HepG2 (cell line): ENCODE data around the gene MAGEA9B. TPM values are rescaled to one million over a fixed set of nuclear protein-coding genes. Genes with fewer than 3 reads are reported as not detected.

Experiments
- ATAC-seq: fragments of 200-7000 bp; cut with Tn5 transposase; 3 replicates; pipeline ENCODE4 v1.9.1; 2020; ENCODE audit warnings: mild to moderate bottlenecking, moderate library complexity
- BruUV-seq: library from RNA; stranded (reverse); fragments of 400-500 nt; replicated peaks from 2 replicates; lab custom pipeline; 2021; lab: Mats Ljungman, UMichigan
- CTCF ChIA-PET: fragments of 300-600 bp; formaldehyde crosslinking; extraction: SDS; loops from one replicate; lab custom pipeline; 2021; ENCODE audit warnings: low total read pairs, inconsistent platforms, low intra/inter-chr PET ratio; lab: Yijun Ruan, JAX
- POLR2A ChIA-PET: fragments of 350-600 bp; sonication (Branson Sonifier 250); formaldehyde crosslinking; loops from one replicate; lab custom pipeline; 2020; ENCODE audit warnings: antibody characterized with exemption, inconsistent platforms; lab: Yijun Ruan, JAX
- DNase-seq: peaks from one replicate; pipeline ENCODE4 v3.0.0-alpha.2; 2015; ENCODE audit warnings: low spot score
- FAIRE-seq: peaks from 3 replicates; lab custom pipeline; 2011; peaks lifted over from hg19 to GRCh38; lab: Jason Lieb, UNC
- H2AFZ ChIP-seq: one replicate; pipeline ENCODE4 v1.6.1; 2011; ENCODE audit warnings: low read length, inconsistent platforms
- H3K27ac ChIP-seq: fragments of 300-600 bp; 3 replicates; pipeline ENCODE4 v1.8.0; 2011; ENCODE audit warnings: mixed run types, mild to moderate bottlenecking, mixed read lengths, low read length, inconsistent platforms; ENCODE audit not compliant: insufficient read depth; ENCODE audit errors: extremely low read length
- H3K27me3 ChIP-seq, 2 experiments: fragments of 200-600 bp in 1 of 2; 2 replicates in 1 of 2; 3 replicates in 1 of 2; pipeline versions ENCODE4 v1.6.0 to v1.8.0; 2011; ENCODE audit warnings: low read length in 2 of 2, mild to moderate bottlenecking in 2 of 2, moderate library complexity in 2 of 2, inconsistent platforms in 1 of 2; ENCODE audit not compliant: insufficient read depth in 2 of 2, control insufficient read depth in 1 of 2
- H3K36me3 ChIP-seq, 2 experiments: fragments of 200-600 bp in 1 of 2; replicated peaks in 1 of 2; 2 replicates in 1 of 2; 3 replicates in 1 of 2; pipeline versions ENCODE4 v1.5.1 to v1.8.0; 2011; ENCODE audit warnings: low read length in 2 of 2, inconsistent platforms in 1 of 2; ENCODE audit not compliant: insufficient read depth in 2 of 2, control insufficient read depth in 1 of 2
- H3K4me1 ChIP-seq: 2 replicates; pipeline ENCODE4 v1.5.1; 2012; ENCODE audit warnings: low read length, inconsistent platforms; ENCODE audit not compliant: insufficient read depth
- H3K4me2 ChIP-seq: 2 replicates; pipeline ENCODE4 v1.6.0; 2011; ENCODE audit warnings: low read depth, low read length, inconsistent platforms
- H3K4me3 ChIP-seq, 3 experiments: fragments of 200-600 bp in 1 of 3; sonication (generic), shearing (Covaris generic) in 1 of 3; replicated peaks in 1 of 3; 2 replicates each; pipeline ENCODE4 v1.5.1; 2011 to 2016; ENCODE audit warnings: low read length in 3 of 3, inconsistent platforms in 2 of 3, low read depth in 2 of 3, mild to moderate bottlenecking in 2 of 3, control low read depth in 1 of 3, mixed read lengths in 1 of 3; ENCODE audit not compliant: insufficient read depth in 1 of 3
- H3K79me2 ChIP-seq: one replicate; pipeline ENCODE4 v1.6.1; 2011; ENCODE audit warnings: low read length, inconsistent platforms; ENCODE audit not compliant: insufficient read depth
- H3K9ac ChIP-seq: 2 replicates; pipeline ENCODE4 v1.6.0; 2011; ENCODE audit warnings: mild to moderate bottlenecking, low read depth, low read length, inconsistent platforms; ENCODE audit not compliant: insufficient read depth
- H3K9me3 ChIP-seq: 2 replicates; pipeline ENCODE4 v1.5.1; 2012; ENCODE audit warnings: mild to moderate bottlenecking, low read length
- H4K20me1 ChIP-seq: 2 replicates; pipeline ENCODE4 v1.6.0; 2011; ENCODE audit warnings: inconsistent platforms, mild to moderate bottlenecking, low read length, moderate library complexity; ENCODE audit not compliant: insufficient read depth
- AGO2 ChIP-seq: fragments of 200-400 bp; formaldehyde crosslinking; optimal IDR thresholded peaks from 2 replicates; pipeline ENCODE3; 2017; ENCODE audit warnings: mild to moderate bottlenecking, low read depth, low read length, moderate library complexity
- BRF2 ChIP-seq: sonication (generic); formaldehyde crosslinking; IDR thresholded peaks from 2 replicates; pipeline ENCODE4 v1.8.1; 2022; ENCODE audit warnings: mild to moderate bottlenecking, missing genetic modification reagents
- E2F1 ChIP-seq: sonication (generic); formaldehyde crosslinking; IDR thresholded peaks from 2 replicates; pipeline ENCODE4 v1.5.0; 2020; ENCODE audit warnings: missing genetic modification reagents
- E2F5 ChIP-seq: sonication (generic); formaldehyde crosslinking; conservative IDR thresholded peaks from 2 replicates; pipeline ENCODE4 v1.4.0; 2020; ENCODE audit warnings: missing genetic modification reagents
- MXI1 ChIP-seq: IDR thresholded peaks from 3 replicates; pipeline ENCODE4 v1.6.1; 2012; ENCODE audit warnings: low read depth, low read length, inconsistent platforms, borderline replicate concordance
- NCOA2 ChIP-seq: sonication (generic); formaldehyde crosslinking; IDR thresholded peaks from 2 replicates; pipeline ENCODE4 v1.8.0; 2022; ENCODE audit warnings: inconsistent platforms
- NCOA5 ChIP-seq: sonication (generic); formaldehyde crosslinking; IDR thresholded peaks from 2 replicates; pipeline ENCODE4 v1.4.0; 2020; ENCODE audit warnings: missing genetic modification reagents
- PITX1 ChIP-seq: sonication (generic); formaldehyde crosslinking; IDR thresholded peaks from 2 replicates; pipeline ENCODE4 v1.5.1; 2020; ENCODE audit warnings: mild to moderate bottlenecking, missing genetic modification reagents
- SRSF4 ChIP-seq: fragments of 200-400 bp; formaldehyde crosslinking; IDR thresholded peaks from one replicate; pipeline ENCODE4 v1.6.1; 2018; ENCODE audit warnings: mild to moderate bottlenecking, low read depth, low read length, moderate library complexity; ENCODE audit not compliant: poor library complexity, severe bottlenecking
- ZBTB39 ChIP-seq: sonication (generic); formaldehyde crosslinking; IDR thresholded peaks from 2 replicates; pipeline ENCODE4 v1.5.0; 2020; ENCODE audit warnings: missing genetic modification reagents
- ZNF230 ChIP-seq: sonication (generic); formaldehyde crosslinking; IDR thresholded peaks from 2 replicates; pipeline ENCODE4 v1.4.0; 2020; ENCODE audit warnings: mild to moderate bottlenecking, missing genetic modification reagents
- ZNF501 ChIP-seq: sonication (generic); formaldehyde crosslinking; IDR thresholded peaks from 2 replicates; pipeline ENCODE4 v1.5.1; 2020; ENCODE audit warnings: mild to moderate bottlenecking, moderate library complexity, missing genetic modification reagents
- WGBS: methylation state at CpG from one replicate; pipeline ENCODE4 v1.1.6; 2017; ENCODE audit warnings: low lambda C conversion rate; 5-methylcytosine and 5-hydroxymethylcytosine counted together
- in situ Hi-C: cut with HindIII; loops from 2 replicates; pipeline ENCODE4 v1.10.0; 2017; ENCODE audit warnings: low pct_unique_long_range_greater_than_20kb; ENCODE audit not compliant: extremely low pct_ligation_motif_present
- intact Hi-C: fragments of 100-400 bp; cut with micrococcal nuclease; formaldehyde crosslinking; loops from one replicate; pipeline ENCODE4 v1.10.0; 2022; ENCODE audit not compliant: unreplicated experiment
- polyA plus RNA-seq, 8 experiments: library from polyadenylated mRNA; depleted of rRNA in 3 of 8; stranded (reverse) in 7 of 8; unstranded in 1 of 8; fragments of >200 nt; fragmentation: Illumina TruSeq in 4 of 8; extraction: Trizol in 4 of 8; gene quantifications; 2 replicates each; pipeline versions ENCODE4 v1.2.1 to v1.2.3, GENCODE V29; 2011 to 2016; ENCODE audit warnings: low read depth in 4 of 8, missing spikeins in 1 of 8, mixed read lengths in 1 of 8; ENCODE audit not compliant: insufficient read depth in 1 of 8
- total RNA-seq, 5 experiments: library from RNA; depleted of rRNA; stranded (reverse); fragments of >200 nt; fragmentation: Illumina TruSeq; extraction: Trizol; gene quantifications; 2 replicates each; pipeline ENCODE4 v1.2.3, GENCODE V29; 2016; ENCODE audit warnings: low read depth in 1 of 5

MAGEA9B gene
- total and polyA plus RNA-seq, 2 of the 13 experiments (the other 11 are each of a cell fraction or from before 2014, with no cell fraction given) = 0.07 to 0.11 TPM

GRCh38 chrX:149568701-149569296, 18.5 kb downstream of the MAGEA9B start:
- ChIA-PET CTCF (no interaction called here), POLR2A (no interaction called here)
- Histone ChIP-seq H3K4me2 (no peak overlapping the region), H3K9ac (no peak overlapping the region), H3K27me3 (no peaks in the 10 kb centered on the region), H2AFZ (no peak overlapping the region), H3K4me1 (no peaks in the 10 kb centered on the region), H3K79me2 (no peaks in the 10 kb centered on the region), H3K4me3 (no peak overlapping the region), H4K20me1 (no peaks in the 10 kb centered on the region), H3K36me3 (no peaks in the 10 kb centered on the region), H3K9me3 (no peaks in the 10 kb centered on the region), H3K27ac (no peak overlapping the region)
- no TSS peak for BruUV-seq
- ATAC-seq (no peak), DNase-seq (no peak), FAIRE-seq (no peak)
- in situ Hi-C loops (no loop called here), intact Hi-C loops (no loop called here)
- 23% methylated on average over 5 of the region's 5 CpGs for WGBS
- no peak for TF ChIP-seq MXI1
- TF ChIP-seq ZBTB39 (CRISPR knock-in tag) = no peak
- TF ChIP-seq E2F1 (CRISPR knock-in tag) = no peak
- no peak for TF ChIP-seq ZNF501 (CRISPR knock-in tag)
- no peak for TF ChIP-seq ZNF230 (CRISPR knock-in tag)
- no peak for TF ChIP-seq PITX1
- TF ChIP-seq BRF2 (CRISPR knock-in tag) = no peak
- no peak for TF ChIP-seq NCOA5 (CRISPR knock-in tag)
- no peak for TF ChIP-seq AGO2
- no peak for TF ChIP-seq NCOA2 (CRISPR knock-in tag)
- TF ChIP-seq E2F5 = no peak
- TF ChIP-seq SRSF4 = no peak
